GM21528 (cell line): ENCODE measurements around the gene ZNF415.

Source experiments
- ATAC-seq: cut with Tn5 transposase; IDR thresholded peaks from one replicate; pipeline ENCODE4 v1.9.1; 2021; ENCODE audit warnings: mild to moderate bottlenecking, moderate library complexity; ENCODE audit not compliant: unreplicated experiment, low FRiP score

Gene ZNF415

DNA sequence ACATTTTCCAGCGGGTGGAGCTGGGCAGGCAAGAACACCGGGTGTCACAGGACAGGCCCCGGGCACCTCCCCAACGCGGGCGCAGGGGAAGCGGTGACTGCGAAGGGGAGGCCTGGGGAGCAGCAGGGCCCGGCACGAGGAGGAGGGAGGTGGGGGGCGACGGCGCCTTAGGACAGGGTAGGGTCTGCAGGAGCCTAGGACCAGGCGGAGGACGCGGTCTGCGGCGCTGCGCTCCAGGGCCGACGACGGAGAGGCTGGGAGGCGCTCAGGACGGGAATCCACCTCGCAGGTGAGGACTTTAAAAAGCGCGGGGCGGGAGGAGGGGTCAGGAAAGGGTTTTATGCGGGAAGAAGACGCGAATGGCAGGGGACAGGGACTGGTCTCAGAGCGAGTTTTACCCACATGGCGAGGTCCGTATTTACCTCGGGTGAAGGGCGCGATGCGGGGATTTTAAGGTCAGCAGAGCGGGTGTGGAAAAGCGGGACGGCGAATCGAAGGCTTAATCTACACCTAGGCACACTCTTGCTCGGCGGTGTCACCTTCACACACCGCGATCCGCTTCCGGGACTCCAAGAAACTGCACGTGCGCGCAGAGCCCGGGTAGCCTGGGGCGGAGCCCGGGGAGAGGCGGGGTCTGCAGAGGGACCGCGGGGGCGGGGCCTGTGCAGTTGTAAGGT, 74.7 kb downstream of the ZNF415 start:
- ATAC-seq: no peak
